WERI-Rb-1 (cell line): Measurements from ENCODE around the gene LIX1L.

Source experiments
- DNase-seq: peaks from one replicate; pipeline ENCODE4 v3.0.0-alpha.2; 2020
- H3K27ac ChIP-seq: fragments of 250-450 bp; sonication (Bioruptor Pico); 2 replicates; pipeline ENCODE4 v1.5.1; 2020; ENCODE audit warnings: mild to moderate bottlenecking, moderate library complexity
- H3K27me3 ChIP-seq: fragments of 250-450 bp; sonication (Bioruptor Pico); 2 replicates; pipeline ENCODE4 v1.5.1; 2021; ENCODE audit warnings: mild to moderate bottlenecking, low read depth, moderate library complexity; ENCODE audit not compliant: insufficient read depth, severe bottlenecking
- H3K36me3 ChIP-seq: fragments of 250-450 bp; sonication (Bioruptor Pico); 2 replicates; pipeline ENCODE4 v1.5.1; 2020; ENCODE audit warnings: mild to moderate bottlenecking, moderate library complexity
- H3K4me3 ChIP-seq: 2 replicates; pipeline ENCODE4 v1.5.1; 2011; ENCODE audit warnings: low read depth, mild to moderate bottlenecking, control low read depth, low read length
- H3K9me3 ChIP-seq: fragments of 250-450 bp; sonication (Bioruptor Pico); 2 replicates; pipeline ENCODE4 v1.5.1; 2021; ENCODE audit warnings: mild to moderate bottlenecking, moderate library complexity; ENCODE audit not compliant: severe bottlenecking
- TF ChIP-seq, protein P1 (sequence below): IDR thresholded peaks from 2 replicates; pipeline ENCODE4 v1.5.1; 2011; ENCODE audit warnings: low read depth, mild to moderate bottlenecking, control low read depth, inconsistent platforms, low read length

Gene LIX1L

DNA sequence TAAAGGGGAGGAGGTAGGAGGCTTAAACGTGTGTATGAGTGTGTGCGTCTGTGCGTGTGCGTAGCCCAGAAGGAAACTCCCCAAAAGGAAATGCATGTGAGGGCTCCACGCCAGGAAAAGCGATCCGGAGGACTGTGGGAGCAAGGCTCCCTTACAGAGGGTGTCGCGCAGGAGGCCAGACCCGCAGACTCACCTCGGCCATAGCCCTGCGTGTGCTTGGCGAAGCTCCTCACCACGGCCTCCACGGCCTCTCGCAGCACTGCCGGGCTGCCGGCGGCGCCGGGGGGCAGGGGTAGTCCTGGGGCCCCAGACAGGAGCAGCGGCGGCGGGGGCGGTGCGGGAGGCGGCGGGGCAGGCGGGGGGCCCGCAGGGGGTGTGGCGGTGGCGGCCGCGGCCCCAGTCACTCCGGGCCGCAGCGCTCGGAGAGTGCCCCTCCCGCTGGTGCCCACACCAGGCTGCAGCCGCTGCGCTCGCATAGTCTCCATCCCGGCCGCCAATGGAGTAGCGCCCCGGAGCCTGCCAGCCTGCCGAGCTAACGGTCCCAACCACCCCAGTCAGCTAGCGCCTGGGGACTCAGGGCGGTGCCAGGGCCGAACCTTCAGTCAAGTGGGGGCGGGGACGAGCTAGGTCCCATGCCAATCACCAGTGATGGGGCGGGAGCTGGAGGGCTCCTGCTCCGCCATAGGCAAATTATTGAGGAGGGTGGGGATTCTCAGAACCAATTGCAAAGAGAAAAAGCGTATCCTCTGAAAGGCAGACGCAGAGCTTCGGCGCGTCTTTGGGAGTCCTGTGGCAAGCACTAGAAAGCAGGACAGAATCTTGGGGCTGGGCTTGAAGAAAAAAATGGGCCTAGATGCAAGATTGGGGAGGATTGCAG, at the start of gene LIX1L:
LIX1L (minus strand) TSS at position 575 of the 877 bp plus-strand sequence; CDS start at position 485, 90 bp downstream.
- Histone ChIP-seq H3K4me3 (peak within 1 kb of the TSS; percentile 57), H3K36me3 (no peaks in the 10 kb centered on the region; the same call in 1 of the 2 replicates), H3K9me3 (no peaks in the 10 kb centered on the region), H3K27ac (peak within 1 kb of the TSS; percentile 69), H3K27me3 (no peaks in the 10 kb centered on the region)
- TF ChIP-seq, protein P1, sequence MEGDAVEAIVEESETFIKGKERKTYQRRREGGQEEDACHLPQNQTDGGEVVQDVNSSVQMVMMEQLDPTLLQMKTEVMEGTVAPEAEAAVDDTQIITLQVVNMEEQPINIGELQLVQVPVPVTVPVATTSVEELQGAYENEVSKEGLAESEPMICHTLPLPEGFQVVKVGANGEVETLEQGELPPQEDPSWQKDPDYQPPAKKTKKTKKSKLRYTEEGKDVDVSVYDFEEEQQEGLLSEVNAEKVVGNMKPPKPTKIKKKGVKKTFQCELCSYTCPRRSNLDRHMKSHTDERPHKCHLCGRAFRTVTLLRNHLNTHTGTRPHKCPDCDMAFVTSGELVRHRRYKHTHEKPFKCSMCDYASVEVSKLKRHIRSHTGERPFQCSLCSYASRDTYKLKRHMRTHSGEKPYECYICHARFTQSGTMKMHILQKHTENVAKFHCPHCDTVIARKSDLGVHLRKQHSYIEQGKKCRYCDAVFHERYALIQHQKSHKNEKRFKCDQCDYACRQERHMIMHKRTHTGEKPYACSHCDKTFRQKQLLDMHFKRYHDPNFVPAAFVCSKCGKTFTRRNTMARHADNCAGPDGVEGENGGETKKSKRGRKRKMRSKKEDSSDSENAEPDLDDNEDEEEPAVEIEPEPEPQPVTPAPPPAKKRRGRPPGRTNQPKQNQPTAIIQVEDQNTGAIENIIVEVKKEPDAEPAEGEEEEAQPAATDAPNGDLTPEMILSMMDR: 0 out of 2 replicates have a peak, but pooled peaks have one; percentile 0
- peak; percentile 100 for DNase-seq

DNA sequence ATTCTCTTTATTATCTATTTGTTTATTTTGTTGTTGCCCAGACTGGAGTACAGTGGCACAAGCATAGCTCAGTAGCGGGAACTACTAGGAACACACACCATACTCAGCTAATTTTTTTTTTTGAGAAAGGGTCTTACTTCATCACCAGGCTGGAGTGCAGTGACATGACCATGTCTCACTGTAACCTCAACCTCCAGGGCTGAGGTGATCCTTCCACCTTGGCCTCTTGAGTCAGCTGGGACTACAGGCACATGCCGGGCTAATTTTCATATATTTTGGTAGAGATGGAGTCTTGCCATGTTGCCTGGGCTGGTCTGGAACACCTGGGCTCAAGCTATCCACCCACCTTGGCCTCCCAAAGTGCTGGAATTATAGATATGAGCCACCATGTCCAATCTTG, 43.9 kb upstream of the LIX1L start:
- no peak for DNase-seq
- TF ChIP-seq, protein P1: no peak

DNA sequence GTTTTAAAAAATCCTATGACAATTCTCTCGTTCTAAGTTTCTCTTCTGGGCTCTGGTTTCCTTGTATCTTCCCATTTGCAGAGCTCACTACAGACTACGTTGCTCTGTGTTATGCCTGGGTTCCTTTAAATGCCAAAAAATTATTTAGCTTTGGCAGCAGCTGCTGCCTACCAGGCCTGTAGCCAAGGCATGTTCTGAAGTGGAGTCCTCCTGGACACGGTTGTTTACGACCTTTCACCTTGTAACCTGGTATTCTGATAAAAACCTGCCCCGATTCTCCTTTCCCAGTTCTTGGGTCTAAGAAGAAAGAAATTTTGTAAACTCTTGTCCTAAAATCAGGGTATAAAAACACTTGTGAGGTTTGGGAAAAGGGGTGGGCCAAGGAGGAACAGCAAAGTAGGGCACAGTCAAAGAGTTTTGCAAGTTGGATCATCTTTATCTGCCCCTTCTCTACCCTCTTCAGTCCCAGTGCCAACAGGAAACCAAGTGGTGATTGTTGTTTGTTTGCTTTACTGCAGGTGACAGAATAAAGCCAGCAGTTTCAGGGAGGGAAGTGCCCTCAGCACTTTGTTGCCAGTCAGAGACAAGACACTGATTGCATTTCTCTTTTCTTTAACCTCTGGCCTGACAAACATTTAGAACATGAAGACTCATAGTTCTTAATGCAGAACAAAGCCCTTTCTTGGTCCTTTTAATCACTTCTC, 41.7 kb upstream of the LIX1L start:
- H3K4me3 ChIP-seq: no peak overlapping the region
- no peak for DNase-seq
- TF ChIP-seq, protein P1: no peak
- H3K9me3 ChIP-seq: no peaks in the 10 kb centered on the region
- no peaks in the 10 kb centered on the region for H3K27me3 ChIP-seq
- peaks cover 11% of the 10 kb centered on the region for H3K36me3 ChIP-seq
- H3K27ac ChIP-seq: no peak overlapping the region

More for the DNA sequence above, 43.9 kb upstream of the LIX1L start:
- H3K27me3 ChIP-seq: no peaks in the 10 kb centered on the region
- H3K4me3 ChIP-seq: no peak overlapping the region
- H3K9me3 ChIP-seq: no peaks in the 10 kb centered on the region
- H3K36me3 ChIP-seq: no peaks in the 10 kb centered on the region
- H3K27ac ChIP-seq: no peak overlapping the region

DNA sequence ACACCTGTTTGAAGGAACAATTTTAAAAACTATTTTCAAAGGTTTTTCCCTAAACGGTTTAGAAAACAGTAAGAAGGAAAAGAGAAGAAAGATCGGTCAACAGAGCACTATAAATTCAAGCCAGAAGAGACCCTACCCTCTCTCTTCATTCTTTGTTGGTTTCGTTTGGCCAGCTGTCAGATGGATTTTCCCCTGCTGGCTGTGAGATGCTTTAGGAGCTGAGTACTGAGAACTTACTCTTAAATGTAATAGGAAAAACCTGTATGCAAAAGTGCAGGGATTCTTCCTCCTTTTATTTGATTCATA, 39.9 kb upstream of the LIX1L start:
- TF ChIP-seq, protein P1: no peak
- no peak for DNase-seq
- Histone ChIP-seq H3K27ac (peak overlapping the region; percentile 78), H3K36me3 (peaks cover 29% of the 10 kb centered on the region), H3K27me3 (no peaks in the 10 kb centered on the region), H3K9me3 (no peaks in the 10 kb centered on the region), H3K4me3 (peak overlapping the region; percentile 72)

DNA sequence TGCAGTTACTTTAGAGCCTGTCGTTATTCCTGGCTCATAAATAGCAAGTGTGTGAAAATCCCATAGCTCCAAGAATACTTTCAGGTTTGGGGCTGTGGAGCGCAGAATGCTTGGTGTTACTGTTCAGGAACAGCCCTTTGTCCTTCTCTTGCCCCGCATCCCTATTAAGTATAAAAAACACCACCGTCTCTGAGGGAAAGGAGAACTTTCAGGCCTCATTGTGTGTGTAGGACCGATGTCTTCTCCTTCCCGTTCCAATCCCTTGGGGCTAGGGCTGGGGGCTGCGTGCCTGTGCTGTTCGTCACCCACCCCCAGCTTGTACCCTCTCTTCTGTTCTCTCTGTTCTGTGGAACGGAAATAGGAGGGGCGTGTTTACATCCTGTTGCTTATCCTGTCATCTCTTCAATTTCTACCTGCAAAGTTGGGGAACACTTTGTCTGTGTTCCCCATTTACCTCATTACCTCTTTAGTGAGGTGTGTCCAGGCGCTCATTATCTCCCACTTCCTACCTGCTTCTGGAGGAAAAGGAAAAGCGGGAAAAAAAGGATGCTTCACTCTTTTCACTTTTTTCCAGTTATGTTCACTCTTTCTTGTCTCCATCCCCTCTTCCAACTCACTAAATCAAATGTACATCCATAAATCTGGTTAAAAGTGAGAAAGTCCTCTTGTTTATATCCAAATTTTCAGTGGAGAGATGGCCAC, 39.4 kb upstream of the LIX1L start:
- Histone ChIP-seq H3K27ac (peak overlapping the region; percentile 78), H3K27me3 (no peaks in the 10 kb centered on the region), H3K4me3 (peak overlapping the region; percentile 72), H3K36me3 (peaks cover 34% of the 10 kb centered on the region), H3K9me3 (no peaks in the 10 kb centered on the region)
- DNase-seq: no peak
- TF ChIP-seq, protein P1: no peak
